ENCODE results near the gene NXT1. TPM values are rescaled to one million over a fixed set of nuclear protein-coding genes. Genes with fewer than 3 reads are reported as not detected.

Gene NXT1
- total RNA-seq, 1 donor, result 18.5 TPM

- no peak overlapping the region for H3K27ac ChIP-seq (ENCODE audit: low read depth, low read length)
- peaks cover 48% of the 10 kb centered on the region for H3K36me3 ChIP-seq (ENCODE audit: insufficient read depth, low read length)
- peaks cover under 1% of the 10 kb centered on the region for H3K4me1 ChIP-seq (ENCODE audit: insufficient read depth, low read length)
- H3K4me2 ChIP-seq (ENCODE audit: insufficient read depth, low read length), result no peak overlapping the region
- peaks cover 45% of the 10 kb centered on the region for H3K79me2 ChIP-seq (ENCODE audit: insufficient read depth, low read length)
- no peak for DNase-seq (ENCODE audit: insufficient read length, low spot score, missing footprints)
- TF ChIP-seq, protein P1, sequence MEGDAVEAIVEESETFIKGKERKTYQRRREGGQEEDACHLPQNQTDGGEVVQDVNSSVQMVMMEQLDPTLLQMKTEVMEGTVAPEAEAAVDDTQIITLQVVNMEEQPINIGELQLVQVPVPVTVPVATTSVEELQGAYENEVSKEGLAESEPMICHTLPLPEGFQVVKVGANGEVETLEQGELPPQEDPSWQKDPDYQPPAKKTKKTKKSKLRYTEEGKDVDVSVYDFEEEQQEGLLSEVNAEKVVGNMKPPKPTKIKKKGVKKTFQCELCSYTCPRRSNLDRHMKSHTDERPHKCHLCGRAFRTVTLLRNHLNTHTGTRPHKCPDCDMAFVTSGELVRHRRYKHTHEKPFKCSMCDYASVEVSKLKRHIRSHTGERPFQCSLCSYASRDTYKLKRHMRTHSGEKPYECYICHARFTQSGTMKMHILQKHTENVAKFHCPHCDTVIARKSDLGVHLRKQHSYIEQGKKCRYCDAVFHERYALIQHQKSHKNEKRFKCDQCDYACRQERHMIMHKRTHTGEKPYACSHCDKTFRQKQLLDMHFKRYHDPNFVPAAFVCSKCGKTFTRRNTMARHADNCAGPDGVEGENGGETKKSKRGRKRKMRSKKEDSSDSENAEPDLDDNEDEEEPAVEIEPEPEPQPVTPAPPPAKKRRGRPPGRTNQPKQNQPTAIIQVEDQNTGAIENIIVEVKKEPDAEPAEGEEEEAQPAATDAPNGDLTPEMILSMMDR (IDR thresholded peaks at IDR 0.05; ENCODE audit: extremely low read depth, low read depth, low read length), result no peak
- no peaks in the 10 kb centered on the region for H4K20me1 ChIP-seq (ENCODE audit: insufficient read depth, low read length)
- H3K27me3 ChIP-seq (ENCODE audit: insufficient read depth, low read length), result no peaks in the 10 kb centered on the region
- no peak overlapping the region for H3K4me3 ChIP-seq (ENCODE audit: insufficient read depth, low read length)
- H3K9me3 ChIP-seq (ENCODE audit: low read depth, low read length), result no peaks in the 10 kb centered on the region
- no peak overlapping the region for H2AFZ ChIP-seq (ENCODE audit: low read length)
These were observed 41.2 kb downstream of the NXT1 start for GRCh38 chr20:23391707-23392310.

- TF ChIP-seq, protein P1 (IDR thresholded peaks at IDR 0.05; ENCODE audit: extremely low read depth, low read depth, low read length), result no peak
- H3K27me3 ChIP-seq (ENCODE audit: insufficient read depth, low read length), result no peaks in the 10 kb centered on the region
- H3K79me2 ChIP-seq (ENCODE audit: insufficient read depth, low read length), result peaks cover 48% of the 10 kb centered on the region
- H3K36me3 ChIP-seq (ENCODE audit: insufficient read depth, low read length), result peaks cover 41% of the 10 kb centered on the region
- no peak overlapping the region for H3K4me3 ChIP-seq (ENCODE audit: insufficient read depth, low read length)
- H3K27ac ChIP-seq (ENCODE audit: low read depth, low read length), result no peak overlapping the region
- DNase-seq (ENCODE audit: insufficient read length, low spot score, missing footprints), result no peak
- no peak overlapping the region for H2AFZ ChIP-seq (ENCODE audit: low read length)
- H3K4me1 ChIP-seq (ENCODE audit: insufficient read depth, low read length), result peaks cover 18% of the 10 kb centered on the region
- H3K4me2 ChIP-seq (ENCODE audit: insufficient read depth, low read length), result no peak overlapping the region
- H4K20me1 ChIP-seq (ENCODE audit: insufficient read depth, low read length), result peaks cover 9% of the 10 kb centered on the region
- H3K9me3 ChIP-seq (ENCODE audit: low read depth, low read length), result no peaks in the 10 kb centered on the region
These were observed 43.6 kb downstream of the NXT1 start for GRCh38 chr20:23393996-23394775.

GRCh38 chr20:23396950-23397627 is 46.5 kb downstream of the NXT1 start:
- peaks cover 34% of the 10 kb centered on the region for H3K36me3 ChIP-seq (ENCODE audit: insufficient read depth, low read length)
- no peak overlapping the region for H3K4me2 ChIP-seq (ENCODE audit: insufficient read depth, low read length)
- TF ChIP-seq, protein P1 (IDR thresholded peaks at IDR 0.05; ENCODE audit: extremely low read depth, low read depth, low read length), result no peak
- H2AFZ ChIP-seq (ENCODE audit: low read length), result no peak overlapping the region
- H3K4me3 ChIP-seq (ENCODE audit: insufficient read depth, low read length), result no peak overlapping the region
- no peaks in the 10 kb centered on the region for H3K27me3 ChIP-seq (ENCODE audit: insufficient read depth, low read length)
- H3K27ac ChIP-seq (ENCODE audit: low read depth, low read length), result peak overlapping the region; percentile 54
- H3K79me2 ChIP-seq (ENCODE audit: insufficient read depth, low read length), result peaks cover 49% of the 10 kb centered on the region
- H3K9me3 ChIP-seq (ENCODE audit: low read depth, low read length), result no peaks in the 10 kb centered on the region
- no peak for DNase-seq (ENCODE audit: insufficient read length, low spot score, missing footprints)
- H3K4me1 ChIP-seq (ENCODE audit: insufficient read depth, low read length), result peaks cover 32% of the 10 kb centered on the region
- peaks cover 11% of the 10 kb centered on the region for H4K20me1 ChIP-seq (ENCODE audit: insufficient read depth, low read length)

GRCh38 chr20:23397961-23398360 is 47.4 kb downstream of the NXT1 start:
- H3K4me2 ChIP-seq (ENCODE audit: insufficient read depth, low read length), result no peak overlapping the region
- TF ChIP-seq, protein P1 (IDR thresholded peaks at IDR 0.05; ENCODE audit: extremely low read depth, low read depth, low read length), result no peak
- H2AFZ ChIP-seq (ENCODE audit: low read length), result no peak overlapping the region
- peaks cover 57% of the 10 kb centered on the region for H3K79me2 ChIP-seq (ENCODE audit: insufficient read depth, low read length)
- H3K36me3 ChIP-seq (ENCODE audit: insufficient read depth, low read length), result peaks cover 25% of the 10 kb centered on the region
- no peaks in the 10 kb centered on the region for H3K9me3 ChIP-seq (ENCODE audit: low read depth, low read length)
- no peak overlapping the region for H3K4me3 ChIP-seq (ENCODE audit: insufficient read depth, low read length)
- H3K4me1 ChIP-seq (ENCODE audit: insufficient read depth, low read length), result peaks cover 32% of the 10 kb centered on the region
- no peaks in the 10 kb centered on the region for H3K27me3 ChIP-seq (ENCODE audit: insufficient read depth, low read length)
- peak overlapping the region; percentile 54 for H3K27ac ChIP-seq (ENCODE audit: low read depth, low read length)
- peaks cover 11% of the 10 kb centered on the region for H4K20me1 ChIP-seq (ENCODE audit: insufficient read depth, low read length)
- no peak for DNase-seq (ENCODE audit: insufficient read length, low spot score, missing footprints)
